GM19035 (cell line): ENCODE data around the gene STPG3.
A peak's percentile ranks its signal among the peaks of the same experiment; 100 is the strongest.

ENCODE experiments used
- ATAC-seq: cut with Tn5 transposase; IDR thresholded peaks from one replicate; pipeline ENCODE4 v1.9.1; 2021; ENCODE audit not compliant: unreplicated experiment

Gene STPG3

GRCh38 chr9:137299203-137299565 is 48.1 kb downstream of the STPG3 start:
- no peak for ATAC-seq

DNA sequence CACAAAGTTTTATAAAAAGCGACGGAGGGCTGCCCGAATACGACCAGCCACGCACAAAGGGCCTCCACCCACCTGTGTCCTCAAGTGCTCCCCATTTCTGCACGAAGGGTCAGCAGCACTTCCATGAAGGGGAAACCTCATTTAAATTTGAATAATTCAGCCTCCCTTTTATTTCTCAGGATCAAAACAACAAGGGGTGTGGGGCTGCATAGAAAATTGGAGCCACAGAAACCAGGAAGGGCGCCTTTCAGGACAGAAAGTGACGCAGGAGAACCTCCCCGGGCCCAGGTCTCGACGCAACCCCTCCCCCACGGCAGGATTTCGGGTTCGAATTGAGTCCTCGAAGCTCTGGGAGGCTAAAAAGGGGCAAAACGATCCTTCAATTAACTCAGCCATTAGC is 48.9 kb downstream of the STPG3 start:
- no peak for ATAC-seq

- no peak for ATAC-seq
Observed at GRCh38 chr9:137300567-137301080, 49.5 kb downstream of the STPG3 start.

DNA sequence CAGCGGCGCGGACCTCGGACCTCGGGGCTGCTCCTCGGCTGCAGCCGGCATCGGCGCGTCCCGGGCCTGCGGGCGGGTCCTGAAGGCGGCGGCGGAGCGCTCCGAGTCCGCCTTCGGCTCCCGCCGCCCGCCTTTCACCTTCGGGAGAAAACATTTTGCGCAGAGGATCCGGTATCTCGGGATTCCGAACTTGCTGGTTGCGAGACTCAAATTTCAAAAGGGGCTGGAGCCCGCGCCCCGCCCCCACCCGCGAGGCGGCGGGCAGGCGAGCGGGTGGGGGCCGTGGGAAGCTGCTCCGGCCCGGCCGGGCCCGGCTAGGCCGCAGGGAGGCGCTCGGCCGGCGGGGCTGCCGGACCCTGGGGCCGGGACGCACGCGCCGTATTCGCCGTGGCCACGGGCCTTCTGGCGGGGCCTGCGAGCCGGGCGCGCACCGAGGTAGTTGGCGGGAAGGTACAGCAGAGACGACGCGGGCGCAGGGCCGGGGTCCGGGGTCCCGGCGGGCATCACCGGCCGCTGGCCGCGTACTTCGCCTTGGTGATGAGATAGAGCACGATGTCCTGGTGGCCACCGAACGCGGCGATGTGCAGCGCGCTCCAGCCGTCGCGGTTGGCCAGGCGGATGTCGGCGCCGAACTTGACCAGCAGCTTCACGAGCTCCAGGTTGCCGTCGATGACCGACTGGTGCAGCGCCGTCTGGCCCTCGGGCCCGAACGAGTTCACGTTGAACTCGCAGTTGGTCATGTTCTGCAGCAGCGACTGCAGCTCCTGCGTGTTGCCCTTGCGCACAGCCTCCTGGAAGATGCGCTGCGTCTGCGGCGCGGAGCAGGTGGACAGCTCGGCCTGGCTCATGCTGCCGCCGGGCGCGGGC is 50.2 kb downstream of the STPG3 start:
- peak; percentile 3 for ATAC-seq

DNA sequence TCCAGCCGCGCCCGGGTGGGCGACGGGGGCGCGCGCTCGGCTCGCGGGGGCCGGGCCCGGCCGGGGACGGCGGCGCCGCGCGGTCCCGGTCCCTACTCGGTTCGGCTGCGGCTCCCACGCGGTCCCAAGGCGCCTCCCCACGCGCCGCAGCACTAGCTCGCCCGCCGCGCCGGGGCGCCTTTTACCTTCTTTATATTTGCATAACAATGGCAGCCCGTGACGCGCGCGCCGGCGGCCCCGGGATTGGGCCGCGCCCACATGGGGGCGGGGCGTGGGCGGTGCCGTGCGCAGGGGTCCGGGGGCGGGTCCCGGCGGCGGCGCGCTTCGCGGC is 51.0 kb downstream of the STPG3 start, which contains the start of gene NRARP:
Gene NRARP, minus strand, starts transcription at position 154 of the 331 bp plus-strand sequence. CDS start 343 bp downstream, outside the sequence.
- peak; percentile 68 for ATAC-seq

DNA sequence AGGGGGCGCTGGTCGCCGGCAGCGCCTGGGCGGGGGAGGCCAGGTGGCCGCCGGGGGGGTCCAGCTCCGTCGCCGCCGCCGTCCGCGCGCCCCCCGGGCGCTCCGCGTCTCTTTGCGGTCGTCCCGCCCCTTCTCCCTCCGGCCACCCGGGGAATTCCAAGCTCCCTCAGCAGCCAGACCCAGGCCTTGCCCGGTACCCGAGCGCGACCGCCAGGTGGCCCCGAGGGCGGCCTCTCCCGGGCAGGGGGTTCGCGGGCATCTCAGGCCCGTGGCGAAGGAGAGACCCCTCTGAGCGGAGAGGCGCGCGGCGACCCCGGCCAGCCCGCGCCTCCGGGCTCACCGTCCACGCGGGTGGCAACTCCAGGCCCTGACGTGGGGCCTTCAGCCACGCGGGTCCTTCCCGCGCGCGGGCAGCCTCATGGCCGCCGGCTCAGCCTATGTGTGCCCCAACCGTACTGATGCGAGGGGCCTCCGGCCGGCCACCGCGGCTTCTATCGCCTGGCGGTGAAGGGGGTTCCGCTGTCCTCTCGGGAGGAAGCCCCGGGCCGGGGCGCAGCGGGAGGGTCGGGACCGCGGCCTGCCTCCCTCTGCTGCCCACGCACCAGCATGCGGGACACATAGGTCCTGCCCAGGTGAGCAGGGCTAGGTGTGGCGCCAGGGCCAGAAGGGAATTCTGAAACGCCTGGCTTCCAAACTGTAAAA is 51.5 kb downstream of the STPG3 start:
- peak; percentile 45 for ATAC-seq
